Sigmoid colon (tissue), 7 donors: Measurements from ENCODE around the gene CT45A1. TPM values are rescaled to one million over a fixed set of nuclear protein-coding genes. Genes with fewer than 3 reads are reported as not detected.

ENCODE experiments used
- polyA plus RNA-seq, 3 donors: library from polyadenylated mRNA; stranded (reverse); fragments of 200-250 nt; gene quantifications; one replicate each; pipeline ENCODE4 v1.2.3, GENCODE V29; 2013
- small RNA-seq, 3 donors: library from RNA; depleted of rRNA; stranded (forward); fragments of <200 nt; gene quantifications; one replicate each; pipeline ENCODE3, GENCODE V24; 2016
- total RNA-seq, 4 donors: library from RNA; depleted of rRNA; stranded (reverse); fragments of >200 nt; gene quantifications; one replicate each; pipeline ENCODE4 v1.1.0, GENCODE V29; 2016
- donor health status: healthy with polysubstance abuse.
- donor health status: Bipolar disorder and iron deficiency.
- donor health status: healthy.

The CT45A1 gene
- total and polyA plus RNA-seq, 7 donors: not detected

Small RNA genes lying within 50 kb of the gene (small RNA-seq; reads per million reads assigned to genes)
- gene AC240442.1: 0 reads per million in 3 donors

Other genes starting within 250 kb of the CT45A1 start
- 10 to 100 TPM in 1 of 4 donors, 1 to 10 TPM in 3; 8.7 to 10.5 (median 9.0) TPM for gene INTS6L, start 193.0 kb upstream of the CT45A1 start, total RNA-seq
- gene INTS6L, start 193.0 kb upstream of the CT45A1 start, polyA plus RNA-seq: 10 to 100 TPM in 1 of 3 donors, 1 to 10 TPM in 2; 2.3 to 10.2 (median 3.0) TPM
- not detected for gene CT45A3, start 54.6 kb downstream of the CT45A1 start, total RNA-seq
- not detected for gene CT45A3, start 54.6 kb downstream of the CT45A1 start, polyA plus RNA-seq
- not detected for gene CT45A5, start 71.9 kb downstream of the CT45A1 start, total RNA-seq
- gene CT45A5, start 71.9 kb downstream of the CT45A1 start, polyA plus RNA-seq: not detected
- gene CT45A6, start 89.1 kb downstream of the CT45A1 start, total RNA-seq: not detected
- gene CT45A6, start 89.1 kb downstream of the CT45A1 start, polyA plus RNA-seq: not detected
- not detected for gene CT45A2, start 106.4 kb downstream of the CT45A1 start, total RNA-seq
- not detected for gene CT45A2, start 106.4 kb downstream of the CT45A1 start, polyA plus RNA-seq
- not detected for gene CT45A7, start 123.6 kb downstream of the CT45A1 start, total RNA-seq
- not detected for gene CT45A7, start 123.6 kb downstream of the CT45A1 start, polyA plus RNA-seq
- not detected for gene CT45A8, start 140.9 kb downstream of the CT45A1 start, total RNA-seq
- not detected for gene CT45A8, start 140.9 kb downstream of the CT45A1 start, polyA plus RNA-seq
- gene CT45A9, start 158.2 kb downstream of the CT45A1 start, total RNA-seq: not detected
- gene CT45A9, start 158.2 kb downstream of the CT45A1 start, polyA plus RNA-seq: not detected
- not detected for gene CT45A10, start 179.8 kb downstream of the CT45A1 start, total RNA-seq
- gene CT45A10, start 179.8 kb downstream of the CT45A1 start, polyA plus RNA-seq: not detected
- not detected for gene SAGE1, start 180.1 kb downstream of the CT45A1 start, total RNA-seq
- gene SAGE1, start 180.1 kb downstream of the CT45A1 start, polyA plus RNA-seq: not detected